OCI-LY3 (cell line): ENCODE results near the gene DBI.

Experiments
- H2AFZ ChIP-seq: fragments of 200-600, 300-600 bp; shearing (Covaris generic); 2 replicates; pipeline ENCODE4 v1.6.0; 2014; ENCODE audit warnings: antibody characterized with exemption, low read depth, low read length
- H3K27ac ChIP-seq: fragments of 200-600, 300-600 bp; sonication (generic); 2 replicates; pipeline ENCODE4 v1.5.1; 2014; ENCODE audit warnings: mild to moderate bottlenecking, low read length, moderate library complexity, mixed read lengths
- H3K27me3 ChIP-seq: fragments of 200-600, 300-600 bp; sonication (generic); 2 replicates; pipeline ENCODE4 v1.6.1; 2014; ENCODE audit warnings: low read depth, low read length, mixed read lengths
- H3K36me3 ChIP-seq: fragments of 200-600, 300-600 bp; sonication (generic); replicated peaks from 2 replicates; pipeline ENCODE3; 2014; ENCODE audit warnings: low read depth, low read length, mixed read lengths
- H3K4me1 ChIP-seq: fragments of 300-600, 200-600 bp; sonication (generic); 2 replicates; pipeline ENCODE4 v1.6.1; 2014; ENCODE audit warnings: low read length, mixed read lengths
- H3K4me2 ChIP-seq: fragments of 200-600, 300-600 bp; sonication (generic); 2 replicates; pipeline ENCODE4 v1.6.1; 2014; ENCODE audit warnings: low read length, mixed read lengths
- H3K4me3 ChIP-seq: fragments of 300-600, 200-600 bp; sonication (generic); 2 replicates; pipeline ENCODE4 v1.5.1; 2014; ENCODE audit warnings: antibody characterized with exemption, mild to moderate bottlenecking, low read length, moderate library complexity
- H3K79me2 ChIP-seq: fragments of 300-600, 200-600 bp; shearing (Covaris generic); 2 replicates; pipeline ENCODE4 v1.6.1; 2014; ENCODE audit warnings: mild to moderate bottlenecking, low read length, mixed read lengths
- H3K9ac ChIP-seq: fragments of 300-600, 200-600 bp; shearing (Covaris generic); 2 replicates; pipeline ENCODE4 v1.6.0; 2014; ENCODE audit warnings: mild to moderate bottlenecking, low read length, moderate library complexity
- H3K9me3 ChIP-seq: fragments of 200-600, 300-600 bp; shearing (Covaris generic); 2 replicates; pipeline ENCODE4 v1.6.1; 2014; ENCODE audit warnings: low read length, mixed read lengths; ENCODE audit not compliant: insufficient read depth
- H4K20me1 ChIP-seq: fragments of 200-600, 300-600 bp; sonication (generic); 2 replicates; pipeline ENCODE4 v1.6.1; 2016; ENCODE audit warnings: low read length, mixed read lengths; ENCODE audit not compliant: insufficient read depth
- CTCF ChIP-seq: fragments of 200-600, 300-600 bp; sonication (generic); IDR thresholded peaks from 2 replicates; pipeline ENCODE4 v1.5.1; 2014; ENCODE audit warnings: antibody characterized with exemption, low read length, low read depth
- EZH2phosphoT487 ChIP-seq: fragments of 200-600 bp; shearing (Covaris generic); IDR thresholded peaks from 2 replicates; pipeline ENCODE4 v1.6.1; 2018; ENCODE audit warnings: antibody characterized with exemption, mixed run types, low read depth

Gene DBI

GRCh38 chr2:119421304-119421703, 54.5 kb downstream of the DBI start:
- H4K20me1 ChIP-seq: no peaks in the 10 kb centered on the region
- TF ChIP-seq CTCF: no peak
- no peak for TF ChIP-seq EZH2phosphoT487
- H3K79me2 ChIP-seq: no peaks in the 10 kb centered on the region
- no peak overlapping the region for H3K27ac ChIP-seq
- no peaks in the 10 kb centered on the region for H3K36me3 ChIP-seq
- peaks cover 57% of the 10 kb centered on the region for H3K27me3 ChIP-seq
- no peak overlapping the region for H3K4me2 ChIP-seq
- no peaks in the 10 kb centered on the region for H3K9me3 ChIP-seq
- H3K9ac ChIP-seq: no peak overlapping the region
- peaks cover 2% of the 10 kb centered on the region; the same call in 1 of the 2 replicates for H3K4me1 ChIP-seq
- H3K4me3 ChIP-seq: no peak overlapping the region
- H2AFZ ChIP-seq: no peak overlapping the region

- Histone ChIP-seq H3K36me3 (no peaks in the 10 kb centered on the region), H3K9me3 (no peaks in the 10 kb centered on the region), H3K4me1 (peaks cover 3% of the 10 kb centered on the region; the same call in 1 of the 2 replicates), H3K27ac (no peak overlapping the region), H3K4me2 (no peak overlapping the region), H4K20me1 (no peaks in the 10 kb centered on the region), H3K9ac (no peak overlapping the region), H2AFZ (no peak overlapping the region), H3K4me3 (no peak overlapping the region), H3K27me3 (peaks cover 61% of the 10 kb centered on the region), H3K79me2 (no peaks in the 10 kb centered on the region)
- TF ChIP-seq EZH2phosphoT487 (no peak), CTCF (no peak)
These were observed 55.0 kb downstream of the DBI start for GRCh38 chr2:119421741-119422140.
